Hypothalamus (tissue), 51 donors: ENCODE results near the gene DPPA5.
"Not testable (repeated sequence)": the region's sequence is repeated elsewhere in the genome, so short reads cannot be mapped to it uniquely, and the experiment has no call there.

Source experiments
- DNase-seq, 51 donors: peaks; one replicate each; lab custom pipeline; 2025; lab: John Stamatoyannopoulos, UW

Gene DPPA5, protein sequence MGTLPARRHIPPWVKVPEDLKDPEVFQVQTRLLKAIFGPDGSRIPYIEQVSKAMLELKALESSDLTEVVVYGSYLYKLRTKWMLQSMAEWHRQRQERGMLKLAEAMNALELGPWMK

DNA sequence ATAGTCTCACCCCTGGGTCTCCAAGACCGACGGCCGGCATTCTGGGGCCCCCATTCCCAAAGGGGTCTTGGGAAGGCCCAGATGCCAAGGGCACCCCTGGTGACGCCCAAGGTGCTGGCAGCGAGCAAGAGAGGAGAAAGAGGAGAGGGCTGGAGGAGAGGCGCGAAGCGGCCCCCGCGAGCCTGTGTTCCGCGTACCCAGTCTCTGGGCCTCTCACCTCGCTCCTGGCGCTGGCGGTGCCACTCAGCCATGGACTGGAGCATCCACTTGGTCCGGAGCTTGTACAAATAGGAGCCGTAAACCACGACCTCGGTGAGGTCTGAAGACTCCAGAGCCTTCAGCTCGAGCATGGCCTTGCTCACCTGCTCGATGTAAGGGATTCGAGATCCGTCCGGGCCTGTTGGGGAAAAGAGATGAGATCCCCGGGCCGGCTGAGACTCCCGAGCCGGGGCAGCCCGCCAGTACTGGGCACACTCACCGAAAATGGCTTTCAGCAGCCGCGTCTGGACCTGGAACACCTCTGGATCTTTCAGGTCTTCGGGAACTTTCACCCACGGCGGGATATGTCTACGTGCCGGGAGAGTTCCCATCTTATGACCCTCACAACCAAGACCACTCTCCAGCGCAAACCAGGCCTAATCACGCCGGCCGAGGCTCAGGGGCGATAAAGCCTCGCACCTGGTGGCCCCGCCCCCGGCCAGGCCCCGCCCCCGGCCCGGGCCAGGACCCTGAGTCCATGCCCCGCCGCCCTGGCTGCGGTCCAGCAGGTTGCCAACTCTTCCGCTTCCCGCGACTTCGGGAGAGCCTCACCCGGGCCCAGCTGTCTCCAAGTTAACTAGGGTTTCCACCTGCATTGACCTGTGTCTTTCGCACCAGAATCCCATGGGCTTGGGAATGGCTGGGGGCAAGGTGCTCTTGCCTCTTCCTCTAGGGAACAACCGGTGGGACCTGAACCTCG, at the start of gene DPPA5:
TSS of gene DPPA5 (minus strand) at position 641 of the 958 bp plus-strand sequence. CDS start at position 590, 51 bp downstream.
- DNase-seq = no peak

DNA sequence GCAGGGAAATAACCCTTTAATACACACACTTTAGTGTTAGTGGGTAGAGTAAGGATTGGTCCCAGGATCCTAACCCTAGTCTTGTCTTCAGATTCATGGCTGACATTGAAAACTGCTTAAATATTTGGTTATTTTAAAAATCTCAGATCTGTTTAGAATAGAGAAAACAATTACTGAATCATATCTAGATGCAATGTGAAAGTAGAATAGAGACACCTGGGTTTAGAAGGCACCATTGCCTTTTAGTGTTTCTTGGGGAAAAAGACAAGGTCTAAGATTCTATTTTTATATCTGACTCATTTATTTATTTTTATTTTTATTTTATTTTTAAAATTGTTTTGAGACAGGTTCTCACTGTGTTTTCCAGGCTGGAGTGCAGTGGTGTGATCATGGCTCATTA, 46.6 kb upstream of the DPPA5 start:
- DNase-seq = no peak

DNA sequence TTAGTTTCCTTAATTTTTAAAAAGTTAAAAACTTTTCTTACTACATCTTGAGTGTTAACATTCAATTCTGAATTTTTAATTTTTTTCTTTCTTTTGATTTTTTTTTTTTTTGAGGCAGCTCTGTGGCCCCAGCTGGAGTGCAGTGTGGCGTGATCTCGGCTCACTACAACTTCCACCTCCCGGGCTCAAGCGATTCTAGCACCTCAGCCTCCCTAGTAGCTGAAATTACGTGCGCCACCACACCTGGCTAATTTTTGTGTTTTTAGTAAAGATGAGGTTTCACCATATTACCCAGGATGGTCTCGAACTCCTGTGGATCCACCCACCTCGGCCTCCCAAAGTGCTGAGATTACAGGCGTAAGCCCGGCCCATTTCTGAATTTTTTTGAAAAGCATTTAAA, 41.8 kb upstream of the DPPA5 start:
- DNase-seq = no peak

DNA sequence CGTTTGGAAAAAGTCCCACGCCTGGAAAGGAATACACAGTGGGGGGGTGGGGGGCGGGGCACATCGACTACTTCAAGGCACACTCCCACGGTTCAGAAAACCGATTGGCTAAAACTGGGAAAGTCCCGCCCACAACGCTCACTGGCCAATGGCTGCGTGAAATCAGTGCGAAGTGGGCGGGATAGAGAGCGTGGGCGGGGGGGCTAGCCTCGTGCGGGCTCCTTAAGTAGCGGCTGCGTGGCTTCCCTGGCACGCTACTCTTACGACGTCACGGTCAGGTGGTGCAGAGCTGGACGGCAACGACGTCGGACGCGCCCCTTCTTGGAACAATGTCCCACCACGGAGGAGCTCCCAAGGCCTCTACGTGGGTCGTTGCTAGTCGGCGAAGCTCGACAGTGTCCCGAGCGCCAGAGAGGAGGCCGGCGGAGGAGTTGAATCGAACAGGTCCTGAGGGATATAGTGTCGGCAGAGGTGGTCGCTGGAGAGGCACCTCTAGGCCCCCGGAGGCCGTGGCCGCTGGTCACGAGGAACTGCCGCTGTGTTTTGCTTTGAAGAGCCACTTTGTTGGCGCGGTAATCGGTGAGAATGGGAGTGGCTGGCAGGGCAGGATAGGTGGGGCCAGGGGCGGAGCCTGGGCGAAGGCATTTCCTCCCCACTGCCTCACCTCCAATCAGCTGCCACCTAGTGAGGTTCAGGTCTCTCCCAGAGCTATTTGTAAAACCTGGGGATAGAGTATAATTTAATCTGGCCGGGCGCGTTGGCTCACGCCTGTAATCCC, 40.7 kb upstream of the DPPA5 start, which contains the start of gene DDX43:
TSS of gene DDX43 (plus strand) at position 252 of the 778 bp plus-strand sequence. CDS start at position 330, 78 bp downstream.
- DNase-seq = peak in 9 of 51 donors; percentile 4 to 56 (median 7)

DNA sequence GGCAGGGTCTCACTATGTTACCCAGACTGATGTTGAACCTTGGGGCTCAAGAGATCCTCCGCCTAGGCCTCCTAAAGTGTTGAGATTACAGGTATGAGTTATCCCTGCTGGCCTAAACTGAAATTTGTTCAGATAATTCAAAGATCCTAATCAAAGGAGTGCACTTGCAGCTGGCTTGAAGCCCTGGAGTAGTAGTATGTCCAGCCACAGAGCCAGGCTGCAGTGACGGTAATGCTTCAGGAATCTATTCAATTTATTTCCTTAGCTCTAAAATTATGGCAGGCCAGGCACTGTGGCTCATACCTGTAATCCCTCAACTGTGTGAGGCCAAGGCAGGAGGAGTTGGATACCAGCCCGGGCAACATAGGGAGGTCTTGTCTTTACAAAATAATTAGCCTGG, 39.2 kb upstream of the DPPA5 start:
- DNase-seq = no peak

DNA sequence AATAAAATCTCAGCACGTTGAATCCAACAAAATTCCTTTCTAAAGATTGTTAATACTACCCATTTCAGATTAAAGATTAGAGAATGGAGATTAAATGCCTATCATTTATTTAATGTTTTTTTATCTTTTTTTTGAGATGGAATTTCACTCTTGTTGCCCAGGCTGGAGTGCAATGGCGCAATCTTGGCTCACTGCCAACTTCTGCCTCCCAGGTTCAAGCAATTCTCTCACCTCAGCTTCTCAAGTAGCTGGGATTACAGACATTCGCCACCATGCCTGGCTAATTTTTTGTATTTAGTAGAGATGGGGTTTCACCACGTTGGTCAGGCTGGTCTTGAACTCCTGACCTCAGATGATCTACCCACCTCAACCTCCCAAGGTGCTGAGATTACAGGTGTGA, 38.1 kb upstream of the DPPA5 start:
- not testable (repeated sequence) for DNase-seq

DNA sequence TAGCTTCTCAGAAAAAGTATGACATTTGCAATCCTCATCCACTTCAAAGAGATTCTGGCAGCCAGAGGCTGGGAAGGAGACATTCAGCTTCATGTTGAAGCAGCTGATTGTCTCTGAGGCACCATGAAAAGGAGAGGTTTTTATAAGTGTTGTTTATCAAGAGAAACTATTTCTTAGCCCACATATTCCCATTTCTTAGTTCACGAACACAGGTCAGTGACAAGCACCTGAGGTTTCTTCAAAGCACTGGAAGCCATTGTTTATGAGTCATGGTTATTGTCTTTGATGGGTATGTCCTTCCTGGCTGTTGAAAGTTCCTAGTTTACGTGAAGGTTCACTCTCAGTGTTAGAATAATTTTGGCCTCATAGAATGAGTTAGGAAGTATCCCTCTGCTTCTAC, 37.6 kb upstream of the DPPA5 start:
- no peak for DNase-seq

DNA sequence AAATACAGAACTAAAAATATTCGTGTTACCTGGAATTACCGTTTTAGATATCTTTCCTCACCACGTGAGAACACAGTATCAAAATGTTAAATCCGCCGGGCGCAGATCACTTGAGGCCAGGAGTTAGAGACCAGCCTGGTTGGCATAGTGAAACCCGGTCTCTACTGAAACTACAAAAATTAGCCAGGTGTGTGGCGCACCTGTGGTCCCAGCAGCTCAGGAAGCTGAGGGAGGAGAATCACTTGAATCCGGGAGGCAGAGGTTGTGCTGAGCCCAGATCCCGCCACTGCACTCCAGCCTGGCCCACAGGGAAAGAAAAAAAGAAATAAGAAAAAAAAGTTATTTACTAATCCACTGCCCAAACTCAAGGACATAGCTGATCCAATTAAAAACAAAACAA, 35.8 kb upstream of the DPPA5 start:
- DNase-seq = no peak

DNA sequence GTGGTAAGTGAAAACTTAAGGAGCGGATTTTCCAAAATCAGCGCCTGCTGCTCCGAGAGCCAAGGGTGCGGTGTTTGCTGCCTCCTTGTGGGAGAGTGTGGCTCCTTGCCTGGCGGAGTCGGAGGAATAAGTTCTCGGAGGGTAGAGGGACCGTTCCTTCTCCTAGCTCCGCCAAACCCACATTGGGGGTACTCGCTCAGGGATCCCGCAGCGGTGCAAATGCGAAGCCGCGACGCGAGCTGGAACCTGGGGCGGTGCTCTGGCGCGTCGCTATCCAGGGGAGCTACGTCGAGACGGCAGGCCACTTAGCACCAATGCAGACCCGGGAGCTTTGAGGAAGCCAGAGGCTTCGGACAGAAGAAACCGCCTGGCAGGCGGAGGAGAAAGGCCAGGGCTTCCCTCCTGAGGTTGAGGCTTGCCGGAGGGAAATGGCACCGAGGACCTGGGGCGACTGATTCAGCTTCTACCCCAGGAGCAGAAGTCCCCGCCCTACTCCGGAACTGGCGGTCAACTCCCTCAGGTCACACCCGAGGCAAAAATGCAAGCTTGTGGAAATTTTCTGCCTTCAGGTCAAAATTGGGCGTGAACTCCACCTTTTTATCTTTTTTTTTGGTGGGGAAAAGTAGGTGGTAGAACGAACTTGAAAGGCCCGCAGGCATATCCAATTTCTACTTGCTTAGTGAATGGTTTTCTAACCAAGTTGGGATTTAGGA, 34.9 kb upstream of the DPPA5 start:
- peak in 24 of 51 donors; percentile 1 to 45 (median 12) for DNase-seq

DNA sequence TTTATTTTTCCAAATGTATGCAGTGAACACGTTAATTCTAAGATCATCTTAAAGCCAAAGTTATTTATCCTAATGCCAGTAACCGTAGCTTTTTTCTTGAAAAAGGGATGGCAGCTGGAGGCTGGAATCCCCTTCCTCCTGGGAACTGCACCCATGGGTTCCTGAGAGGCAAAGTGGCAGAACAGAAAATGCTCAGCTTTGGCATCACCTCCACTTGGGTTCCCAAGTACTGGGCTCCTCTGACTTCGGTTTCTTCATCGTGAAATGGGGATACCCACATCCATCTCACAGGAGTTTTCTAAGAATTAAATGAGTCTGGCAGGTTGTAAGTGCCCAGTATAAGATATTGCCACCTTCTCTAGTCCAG, 34.3 kb upstream of the DPPA5 start:
- DNase-seq = no peak

DNA sequence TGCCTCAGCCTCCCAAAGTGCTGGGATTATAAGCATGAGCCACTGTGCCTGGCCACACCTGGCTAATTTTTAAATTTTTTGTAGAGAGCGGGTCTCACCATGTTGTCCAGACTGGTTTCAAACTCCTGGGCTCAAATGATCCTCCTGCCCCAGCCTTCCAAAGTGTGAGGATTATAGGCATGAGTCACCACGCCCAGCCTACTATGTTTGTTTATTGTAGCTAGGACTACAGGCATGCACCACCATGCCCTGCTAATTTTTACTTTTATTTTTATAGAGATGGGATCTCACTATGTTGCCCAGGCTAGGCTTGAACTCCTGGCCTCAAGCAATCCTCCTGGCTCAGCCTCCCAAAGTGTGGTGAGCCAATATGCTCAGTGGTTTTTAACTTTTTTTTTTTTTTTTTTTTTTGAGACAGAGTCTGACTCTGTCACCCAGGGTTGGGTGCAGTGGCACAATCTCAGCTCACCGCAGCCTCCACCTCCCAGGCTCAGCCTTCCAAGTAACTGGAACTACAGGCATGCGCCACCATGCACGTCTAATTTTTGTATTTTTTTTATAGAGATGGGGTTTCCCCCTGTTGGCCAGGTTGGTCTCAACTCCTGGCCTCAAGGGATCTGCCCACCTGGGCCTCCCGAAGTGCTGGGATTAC, 28.5 kb upstream of the DPPA5 start:
- DNase-seq = no peak

DNA sequence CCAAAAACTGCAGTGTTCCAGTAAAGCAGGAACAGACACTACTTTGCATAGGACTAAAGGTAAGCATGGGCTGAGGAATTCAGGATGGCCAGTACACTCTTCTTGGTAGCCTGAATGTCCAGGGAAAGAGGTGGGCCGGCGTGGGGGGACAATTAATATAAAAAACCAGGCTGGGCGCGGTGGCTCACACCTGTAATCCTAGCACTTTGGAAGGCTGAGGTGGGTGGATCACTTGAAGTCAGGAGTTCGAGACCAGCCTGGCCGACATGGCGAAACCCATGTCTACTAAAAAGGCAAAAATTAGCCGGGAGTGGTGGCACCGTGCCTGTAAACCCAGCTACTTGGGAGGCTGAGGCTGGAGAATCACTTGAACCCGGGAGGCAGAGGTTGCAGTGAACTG, 27.5 kb upstream of the DPPA5 start:
- not testable (repeated sequence) for DNase-seq

DNA sequence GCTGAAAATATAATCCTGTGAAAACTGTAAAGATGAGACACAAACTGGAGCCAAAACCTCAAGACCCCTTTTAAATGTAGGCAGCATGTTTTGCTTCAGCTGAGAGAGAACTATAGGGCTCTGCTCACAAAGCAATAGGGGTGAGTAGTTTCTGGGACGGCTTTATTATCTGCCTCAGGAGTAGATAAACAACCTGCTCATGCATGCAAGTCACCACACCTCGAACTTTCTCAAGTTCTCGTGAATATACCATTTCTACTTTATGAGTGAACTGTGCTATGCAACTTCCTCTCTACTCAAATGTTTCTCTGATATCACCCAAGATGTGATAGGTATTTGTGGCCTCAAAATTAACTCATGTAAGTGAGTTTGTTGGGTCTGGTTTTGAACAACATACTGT, 23.1 kb upstream of the DPPA5 start:
- no peak for DNase-seq

DNA sequence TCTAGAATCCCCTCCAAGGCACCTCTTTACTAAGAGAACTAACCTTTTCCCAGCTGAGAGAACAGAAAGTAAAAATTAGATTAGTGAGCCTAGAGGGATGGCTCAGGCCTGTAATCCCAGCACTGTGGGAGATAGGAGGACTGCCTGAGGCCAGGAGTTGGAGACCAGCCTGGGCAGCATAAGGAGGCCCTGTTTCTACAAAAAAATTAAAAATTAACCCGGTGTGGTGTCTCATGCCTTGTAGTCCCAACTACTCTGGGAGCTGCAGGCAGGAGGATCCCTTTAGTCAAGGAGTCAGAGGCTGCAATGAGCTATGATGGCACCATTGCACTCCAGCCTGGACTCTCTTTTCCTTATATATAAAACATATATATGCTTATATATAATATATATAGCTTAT, 21.1 kb upstream of the DPPA5 start:
- DNase-seq = no peak

DNA sequence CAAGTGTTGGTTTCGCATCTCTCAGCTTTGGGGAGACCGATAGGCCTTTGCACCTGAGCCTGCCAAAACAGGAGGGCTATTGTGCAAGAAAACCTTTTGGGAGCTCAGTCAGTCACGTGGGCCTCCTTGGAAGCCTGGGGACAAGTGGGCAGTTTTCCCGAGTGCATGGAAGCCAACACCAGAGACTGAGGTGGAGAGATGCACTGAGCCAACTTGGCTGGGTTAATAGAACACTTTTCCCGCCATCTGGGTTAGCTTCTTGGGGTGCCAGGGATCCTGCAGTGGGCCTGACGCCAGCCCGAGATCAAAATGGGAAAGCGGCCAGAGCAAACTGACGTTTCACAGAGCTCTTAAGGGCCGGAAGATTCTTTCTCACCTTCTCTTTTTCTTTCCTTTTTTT, 18.4 kb upstream of the DPPA5 start:
- peak in 7 of 51 donors; percentile 3 to 31 (median 21) for DNase-seq

DNA sequence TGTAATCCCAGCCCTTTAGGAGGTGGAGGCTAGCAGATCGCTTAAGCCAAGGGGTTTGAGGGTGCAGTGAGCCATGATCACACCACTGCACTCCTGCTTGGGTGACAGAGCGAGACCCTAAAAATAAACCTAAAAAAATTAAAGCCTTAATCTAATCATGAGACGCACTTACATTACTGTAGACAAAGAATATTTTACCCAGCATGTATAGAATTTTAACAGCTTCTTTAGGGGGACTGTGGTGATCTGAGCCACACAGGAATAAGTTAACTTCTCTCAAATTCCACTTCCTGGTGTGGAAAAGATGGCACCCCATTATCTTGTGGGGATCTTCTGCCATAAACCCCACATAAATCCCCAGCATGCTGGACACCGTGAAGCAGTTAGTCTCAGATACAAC, 17.9 kb upstream of the DPPA5 start:
- DNase-seq = no peak

DNA sequence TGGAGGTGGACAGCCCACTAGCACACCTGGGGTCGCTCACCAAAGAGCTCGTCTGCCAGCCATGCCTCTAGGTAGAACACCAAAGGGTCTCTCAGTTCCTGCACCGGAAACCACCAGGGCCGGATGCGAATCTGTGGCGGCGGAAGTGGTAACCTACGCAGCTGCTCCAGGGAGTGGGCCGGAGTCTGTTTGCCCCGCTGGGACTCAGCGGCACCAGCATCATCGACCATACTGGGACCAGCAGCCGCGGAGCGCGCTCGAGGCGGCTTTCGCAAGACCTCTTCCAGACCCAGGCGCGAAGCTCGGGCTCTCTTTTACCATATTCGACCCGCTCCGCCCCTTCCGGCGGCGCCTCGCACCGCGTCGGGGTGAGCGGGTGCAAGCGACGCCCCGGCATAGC, 15.5 kb upstream of the DPPA5 start, which contains the start of gene OOEP:
TSS of gene OOEP (minus strand) at position 335 of the 400 bp plus-strand sequence. CDS start at position 230, 105 bp downstream.
- DNase-seq = no peak

DNA sequence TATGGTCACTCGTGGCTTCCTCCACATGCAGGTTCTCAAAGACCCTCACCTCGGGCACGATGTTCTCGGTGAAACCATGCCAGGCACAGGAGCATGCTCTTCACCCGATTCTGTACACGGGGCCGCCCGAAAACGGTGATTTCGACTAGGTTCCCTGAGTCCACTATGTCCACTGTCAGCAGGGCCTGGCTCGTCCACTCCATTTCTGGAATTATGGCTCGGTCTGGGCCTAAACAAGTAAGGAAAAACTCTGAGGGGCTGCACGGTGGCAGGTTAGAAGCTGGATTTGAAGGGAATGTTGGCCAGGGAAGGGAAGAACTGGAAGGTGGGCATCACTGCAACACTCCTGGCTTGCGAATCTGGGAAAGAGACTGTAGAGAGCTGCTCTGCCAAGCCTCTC, 15.1 kb upstream of the DPPA5 start:
- no peak for DNase-seq

DNA sequence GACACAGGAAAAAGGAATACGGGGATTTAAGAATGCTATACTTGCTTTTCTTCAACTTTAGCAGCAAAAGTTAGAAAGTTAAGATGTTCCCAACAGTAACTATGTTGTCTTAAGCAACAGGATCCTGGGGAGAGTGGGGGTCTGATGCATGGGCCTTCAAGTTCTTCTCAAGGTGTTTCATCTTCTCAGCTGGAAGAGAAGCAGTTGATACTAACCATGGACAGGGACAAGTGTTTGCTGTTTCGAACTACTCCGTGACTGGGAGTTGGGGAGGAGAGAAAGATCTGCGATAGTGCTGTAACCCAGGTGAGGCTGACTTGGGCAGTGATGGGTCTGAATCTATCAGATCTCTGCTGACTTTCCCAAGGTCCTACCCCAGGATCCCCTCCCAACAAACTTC, 14.6 kb upstream of the DPPA5 start:
- DNase-seq = no peak

DNA sequence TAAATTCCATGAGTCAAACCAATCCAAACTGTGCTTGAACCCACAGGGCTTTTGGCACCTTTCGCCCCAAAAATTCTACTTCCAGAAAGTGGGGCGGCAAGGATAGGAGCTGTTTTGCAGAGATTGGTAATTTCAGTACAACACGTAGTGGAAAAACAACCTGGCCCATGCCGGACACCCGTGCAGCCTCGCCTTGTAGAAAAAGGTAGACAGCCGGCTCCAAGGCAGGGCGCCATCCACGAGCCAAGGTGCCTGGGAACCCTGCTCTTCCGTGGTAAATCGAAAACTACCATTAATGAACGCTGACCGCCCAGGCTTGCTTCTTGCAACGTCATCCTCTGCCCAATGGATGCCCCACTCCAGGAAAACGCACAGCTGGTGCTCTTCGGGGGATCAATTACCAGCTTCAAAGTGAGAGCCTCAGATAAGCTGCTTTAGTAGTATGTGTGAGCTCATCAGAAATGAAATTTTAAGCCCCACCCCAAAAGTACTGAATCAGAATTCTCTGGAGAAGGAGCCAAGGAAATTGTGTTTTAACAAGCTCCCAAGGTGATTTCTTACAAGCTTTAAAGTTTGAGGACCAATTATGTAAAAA, 13.8 kb upstream of the DPPA5 start:
- DNase-seq = no peak
